Sigmoid colon (tissue), 4 donors: ENCODE measurements around the gene RBBP7.

Experiments used
- EP300 ChIP-seq, 4 donors: sonication (generic); formaldehyde crosslinking; IDR thresholded peaks; one replicate each; pipeline ENCODE4 v1.6.1; 2017; ENCODE audit warnings: antibody characterized with exemption in 4 of 4
- TF ChIP-seq, protein P1 (sequence below), 4 experiments: fragments of 450-650 bp in 3 of 4; fragments of 200-600 bp in 1 of 4; IDR thresholded peaks; one replicate each; pipeline ENCODE4 v1.5.1; 2016 to 2019; ENCODE audit warnings: antibody characterized with exemption in 4 of 4, mild to moderate bottlenecking in 3 of 4, moderate library complexity in 2 of 4

DNA sequence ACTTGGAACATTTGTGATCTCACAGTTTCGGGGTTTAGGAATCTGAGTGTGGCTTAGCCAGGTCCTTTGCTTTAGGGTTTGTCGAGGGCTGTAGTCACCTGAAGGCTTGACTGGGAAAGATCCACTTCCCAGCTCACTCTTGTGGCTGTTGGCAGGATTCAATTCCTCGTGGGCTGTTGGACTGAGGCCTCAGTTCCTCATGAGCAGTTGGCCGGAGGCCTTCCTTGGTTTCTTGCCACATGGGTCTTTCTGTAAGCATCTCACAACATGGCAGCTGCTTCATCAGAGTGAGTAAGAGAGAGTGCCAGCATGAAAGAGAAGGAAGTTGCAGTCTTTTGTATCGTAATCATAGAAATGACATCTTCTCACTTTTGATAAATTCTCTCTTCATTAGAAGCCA, 72.8 kb downstream of the RBBP7 start:
- TF ChIP-seq EP300 (IDR thresholded peaks at IDR 0.05) = no peak
- TF ChIP-seq, protein P1, sequence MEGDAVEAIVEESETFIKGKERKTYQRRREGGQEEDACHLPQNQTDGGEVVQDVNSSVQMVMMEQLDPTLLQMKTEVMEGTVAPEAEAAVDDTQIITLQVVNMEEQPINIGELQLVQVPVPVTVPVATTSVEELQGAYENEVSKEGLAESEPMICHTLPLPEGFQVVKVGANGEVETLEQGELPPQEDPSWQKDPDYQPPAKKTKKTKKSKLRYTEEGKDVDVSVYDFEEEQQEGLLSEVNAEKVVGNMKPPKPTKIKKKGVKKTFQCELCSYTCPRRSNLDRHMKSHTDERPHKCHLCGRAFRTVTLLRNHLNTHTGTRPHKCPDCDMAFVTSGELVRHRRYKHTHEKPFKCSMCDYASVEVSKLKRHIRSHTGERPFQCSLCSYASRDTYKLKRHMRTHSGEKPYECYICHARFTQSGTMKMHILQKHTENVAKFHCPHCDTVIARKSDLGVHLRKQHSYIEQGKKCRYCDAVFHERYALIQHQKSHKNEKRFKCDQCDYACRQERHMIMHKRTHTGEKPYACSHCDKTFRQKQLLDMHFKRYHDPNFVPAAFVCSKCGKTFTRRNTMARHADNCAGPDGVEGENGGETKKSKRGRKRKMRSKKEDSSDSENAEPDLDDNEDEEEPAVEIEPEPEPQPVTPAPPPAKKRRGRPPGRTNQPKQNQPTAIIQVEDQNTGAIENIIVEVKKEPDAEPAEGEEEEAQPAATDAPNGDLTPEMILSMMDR (IDR thresholded peaks at IDR 0.05) = no peak
